Cardiac muscle cell (in vitro differentiated cells and primary cell): ENCODE measurements around the gene PIP4K2C. TPM values are rescaled to one million over a fixed set of nuclear protein-coding genes. Genes with fewer than 3 reads are reported as not detected.

Experiments used
- DNase-seq, 2 donors: peaks; one replicate each; pipeline versions ENCODE4 v3.0.0 to v3.0.0-alpha.2; 2010 to 2017; ENCODE audit warnings: low read depth in 1 of 2, low spot score in 1 of 2
- H3K27ac ChIP-seq: fragments of 200-600 bp; sonication (generic); 2 replicates; pipeline ENCODE4 v1.5.1; 2016
- H3K27me3 ChIP-seq: fragments of 200-600 bp; sonication (generic); 2 replicates; pipeline ENCODE4 v1.6.0; 2016; ENCODE audit warnings: control low read depth
- H3K36me3 ChIP-seq: fragments of 200-600 bp; sonication (generic); 2 replicates; pipeline ENCODE4 v1.5.1; 2016; ENCODE audit warnings: control low read depth
- H3K4me1 ChIP-seq: fragments of 200-600 bp; sonication (generic); 2 replicates; pipeline ENCODE4 v1.8.1; 2017; ENCODE audit warnings: low read depth, mild to moderate bottlenecking, mixed run types
- H3K4me3 ChIP-seq: fragments of 200-600 bp; sonication (generic); 2 replicates; pipeline ENCODE4 v1.5.1; 2016; ENCODE audit warnings: mild to moderate bottlenecking
- H3K9me3 ChIP-seq: fragments of 200-600 bp; sonication (generic); 2 replicates; pipeline ENCODE4 v1.5.1; 2017; ENCODE audit warnings: low read depth, mild to moderate bottlenecking, control low read depth
- polyA plus RNA-seq: library from polyadenylated mRNA; unstranded; fragments of >200 nt; fragmentation: Nextera tagmentation; extraction: Ambion mirVana; gene quantifications from 2 replicates; pipeline ENCODE4 v1.2.1, GENCODE V29; 2016
- total RNA-seq: library from RNA; depleted of rRNA; stranded (reverse); fragments of >200 nt; gene quantifications from 2 replicates; pipeline ENCODE4 v1.2.3, GENCODE V29; 2016
- TF ChIP-seq, protein P1 (sequence below): IDR thresholded peaks from 2 replicates; pipeline ENCODE4 v1.5.1; 2012; ENCODE audit warnings: low read depth, mild to moderate bottlenecking, low read length

Gene PIP4K2C
- total and polyA plus RNA-seq, 2 experiments from 2014 or later, result 15.1 to 25.5 TPM

DNA sequence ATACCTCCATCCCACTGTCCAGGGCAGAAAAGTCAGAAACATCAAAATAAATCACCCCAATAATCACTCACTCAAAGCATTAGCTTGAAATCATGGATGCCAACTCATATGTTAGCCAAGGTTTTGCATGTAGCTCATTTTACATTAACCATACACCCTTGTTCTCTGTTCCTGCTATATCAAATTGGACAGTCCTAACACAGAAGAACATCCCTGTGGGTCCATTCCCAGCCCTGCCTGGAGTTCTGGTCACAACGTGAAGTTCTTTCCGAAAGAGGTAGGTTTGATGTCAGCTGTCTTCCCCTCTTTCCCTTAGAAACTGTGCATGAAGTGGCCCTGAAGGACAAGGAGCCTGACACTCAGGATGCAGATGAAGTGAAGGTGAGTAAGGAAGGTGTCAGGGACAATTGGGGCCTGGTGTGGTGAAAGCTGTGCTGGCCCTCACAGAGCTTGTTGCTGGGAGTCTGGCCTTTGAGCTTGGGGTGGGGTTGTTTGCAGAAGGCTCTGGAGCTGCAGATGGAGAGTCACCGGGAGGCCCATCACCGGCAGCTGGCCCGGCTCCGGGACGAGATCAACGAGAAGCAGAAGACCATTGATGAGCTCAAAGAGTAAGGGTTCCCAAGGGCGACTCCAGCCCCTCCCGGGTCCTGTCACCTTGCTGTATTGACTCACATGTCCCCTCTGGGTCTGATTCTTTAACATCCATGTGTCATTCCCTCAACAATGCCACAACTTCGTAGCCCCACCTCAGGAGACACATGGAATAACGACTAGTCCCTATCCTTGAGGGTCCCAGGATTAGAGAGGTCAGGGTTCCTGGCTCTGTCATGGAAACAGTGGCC is 15.0 kb upstream of the PIP4K2C start:
- Histone ChIP-seq H3K36me3 (no peaks in the 10 kb centered on the region), H3K4me1 (no peaks in the 10 kb centered on the region), H3K4me3 (no peak overlapping the region), H3K9me3 (no peaks in the 10 kb centered on the region), H3K27ac (no peak overlapping the region), H3K27me3 (no peaks in the 10 kb centered on the region)
- DNase-seq, result no peak
- TF ChIP-seq, protein P1, sequence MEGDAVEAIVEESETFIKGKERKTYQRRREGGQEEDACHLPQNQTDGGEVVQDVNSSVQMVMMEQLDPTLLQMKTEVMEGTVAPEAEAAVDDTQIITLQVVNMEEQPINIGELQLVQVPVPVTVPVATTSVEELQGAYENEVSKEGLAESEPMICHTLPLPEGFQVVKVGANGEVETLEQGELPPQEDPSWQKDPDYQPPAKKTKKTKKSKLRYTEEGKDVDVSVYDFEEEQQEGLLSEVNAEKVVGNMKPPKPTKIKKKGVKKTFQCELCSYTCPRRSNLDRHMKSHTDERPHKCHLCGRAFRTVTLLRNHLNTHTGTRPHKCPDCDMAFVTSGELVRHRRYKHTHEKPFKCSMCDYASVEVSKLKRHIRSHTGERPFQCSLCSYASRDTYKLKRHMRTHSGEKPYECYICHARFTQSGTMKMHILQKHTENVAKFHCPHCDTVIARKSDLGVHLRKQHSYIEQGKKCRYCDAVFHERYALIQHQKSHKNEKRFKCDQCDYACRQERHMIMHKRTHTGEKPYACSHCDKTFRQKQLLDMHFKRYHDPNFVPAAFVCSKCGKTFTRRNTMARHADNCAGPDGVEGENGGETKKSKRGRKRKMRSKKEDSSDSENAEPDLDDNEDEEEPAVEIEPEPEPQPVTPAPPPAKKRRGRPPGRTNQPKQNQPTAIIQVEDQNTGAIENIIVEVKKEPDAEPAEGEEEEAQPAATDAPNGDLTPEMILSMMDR, result no peak

DNA sequence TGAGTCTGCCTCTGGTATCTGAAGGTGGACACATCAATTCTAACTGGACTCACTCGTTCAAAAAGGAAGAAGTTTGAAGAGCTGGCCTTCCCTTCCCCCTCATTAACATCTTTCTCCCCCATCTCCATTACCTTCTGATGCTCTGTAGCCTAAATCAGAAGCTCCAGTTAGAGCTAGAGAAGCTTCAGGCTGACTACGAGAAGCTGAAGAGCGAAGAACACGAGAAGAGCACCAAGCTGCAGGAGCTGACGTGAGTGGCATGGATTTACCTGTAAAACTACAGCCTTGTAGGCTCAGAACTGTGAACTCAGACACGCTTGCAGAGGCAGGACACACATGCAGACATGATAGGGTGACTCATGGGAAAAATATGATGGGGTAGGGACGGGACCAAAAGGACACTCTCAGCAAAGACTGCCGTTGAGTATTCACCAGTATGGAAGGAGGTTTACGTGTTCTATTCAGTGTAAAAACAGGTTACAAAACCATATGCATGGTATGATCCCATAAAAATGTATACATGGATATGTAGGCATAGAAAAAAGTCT is 14.3 kb upstream of the PIP4K2C start:
- TF ChIP-seq, protein P1, result no peak
- no peaks in the 10 kb centered on the region for H3K27me3 ChIP-seq
- H3K4me3 ChIP-seq, result no peak overlapping the region
- H3K27ac ChIP-seq, result no peak overlapping the region
- DNase-seq, result no peak
- H3K4me1 ChIP-seq, result no peaks in the 10 kb centered on the region
- H3K9me3 ChIP-seq, result no peaks in the 10 kb centered on the region
- no peaks in the 10 kb centered on the region for H3K36me3 ChIP-seq

DNA sequence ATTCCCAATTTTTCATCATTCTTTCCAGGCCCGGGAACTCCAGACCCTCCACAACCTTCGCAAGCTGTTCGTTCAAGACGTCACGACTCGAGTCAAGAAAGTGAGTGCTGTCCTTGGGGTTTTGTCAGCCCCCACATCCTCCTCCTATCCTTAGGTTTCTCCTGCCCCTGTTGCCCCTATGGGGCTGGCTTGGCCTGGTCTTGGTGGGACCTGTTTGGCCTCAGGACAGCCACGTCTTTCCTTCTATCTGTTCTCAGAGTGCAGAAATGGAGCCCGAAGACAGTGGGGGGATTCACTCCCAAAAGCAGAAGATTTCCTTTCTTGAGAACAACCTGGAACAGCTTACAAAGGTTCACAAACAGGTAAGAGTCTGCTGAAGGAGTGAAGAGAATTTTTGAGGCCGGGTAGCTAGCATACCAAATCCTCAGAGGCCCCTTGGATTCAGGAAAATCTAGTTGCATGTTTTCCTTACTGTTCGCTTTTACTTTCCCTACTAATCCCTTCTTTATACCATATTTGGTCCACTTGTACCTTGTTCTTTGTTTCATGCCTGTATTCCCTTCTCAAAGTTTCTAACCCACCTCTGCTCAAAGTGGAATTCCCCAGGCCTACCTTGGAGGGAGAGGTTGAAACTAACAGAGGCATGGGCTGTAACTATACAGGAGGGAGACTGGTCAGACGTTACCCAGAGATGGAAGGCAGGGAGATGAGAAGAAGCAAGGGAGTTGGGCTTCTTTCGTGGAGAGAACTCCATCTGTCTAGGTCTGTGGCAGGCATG is 12.8 kb upstream of the PIP4K2C start:
- no peaks in the 10 kb centered on the region for H3K36me3 ChIP-seq
- H3K4me3 ChIP-seq, result no peak overlapping the region
- TF ChIP-seq, protein P1, result no peak
- H3K9me3 ChIP-seq, result no peaks in the 10 kb centered on the region
- no peaks in the 10 kb centered on the region for H3K27me3 ChIP-seq
- no peak overlapping the region for H3K27ac ChIP-seq
- no peaks in the 10 kb centered on the region for H3K4me1 ChIP-seq
- no peak for DNase-seq

DNA sequence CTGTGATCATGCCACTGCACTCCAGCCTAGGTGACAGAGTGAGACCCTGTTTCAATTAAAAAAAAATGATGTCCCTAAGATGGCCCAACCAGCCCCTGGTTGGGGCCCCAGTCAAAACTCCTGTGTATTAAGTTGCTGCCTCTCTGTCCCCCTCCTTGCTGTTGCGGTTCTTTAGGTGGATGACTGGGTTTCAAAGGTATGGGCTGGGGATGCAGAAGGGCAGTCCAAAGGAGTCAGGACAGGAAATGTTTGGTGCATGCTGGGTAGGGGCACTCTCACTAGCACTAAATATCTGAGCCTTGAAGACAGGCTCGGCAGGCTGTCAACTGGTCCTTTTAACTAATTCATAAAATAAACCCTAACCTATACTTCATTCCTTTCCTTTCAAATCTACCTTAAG is 12.0 kb upstream of the PIP4K2C start:
- Histone ChIP-seq H3K9me3 (no peaks in the 10 kb centered on the region), H3K27ac (no peak overlapping the region), H3K4me1 (no peaks in the 10 kb centered on the region), H3K36me3 (no peaks in the 10 kb centered on the region), H3K4me3 (no peak overlapping the region), H3K27me3 (no peaks in the 10 kb centered on the region)
- TF ChIP-seq, protein P1, result no peak
- DNase-seq, result no peak

DNA sequence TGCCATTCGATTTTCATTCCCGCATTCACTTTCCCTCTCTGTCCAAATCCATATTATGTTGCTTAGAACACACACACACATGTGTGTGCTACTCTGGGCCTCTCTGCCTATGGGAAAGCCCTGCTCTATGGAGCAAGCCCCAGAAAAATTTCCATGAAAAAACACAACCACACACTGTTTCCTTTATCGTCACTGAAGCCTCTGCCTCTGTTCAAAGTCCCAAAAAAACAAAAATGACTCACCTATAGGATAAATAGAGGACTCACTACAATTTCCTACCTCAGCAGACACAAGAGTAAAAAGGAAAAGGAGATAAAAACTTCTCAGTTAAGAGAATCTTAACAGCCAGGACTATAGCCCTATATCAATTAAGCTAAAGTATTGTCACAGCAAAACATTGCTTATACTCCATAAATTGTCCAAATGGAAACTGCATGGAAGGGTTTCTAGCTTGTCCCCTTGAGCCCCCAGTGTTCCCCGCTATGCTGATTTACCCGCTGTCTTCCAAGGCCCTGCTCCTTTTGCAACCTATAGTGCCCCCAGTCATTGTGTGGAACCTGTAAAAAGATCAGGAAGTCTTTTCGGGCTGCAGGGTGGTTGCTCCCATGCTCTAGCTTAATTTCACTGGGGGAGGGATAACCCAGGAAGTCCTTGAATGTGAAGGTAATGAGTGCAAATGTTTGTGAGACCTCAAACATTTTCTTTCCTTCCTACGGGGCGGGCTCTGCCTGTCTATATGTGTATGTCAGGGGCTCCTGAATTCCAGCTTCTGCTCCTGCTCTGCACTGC is 11.1 kb upstream of the PIP4K2C start:
- Histone ChIP-seq H3K9me3 (no peaks in the 10 kb centered on the region), H3K4me1 (no peaks in the 10 kb centered on the region), H3K4me3 (no peak overlapping the region), H3K27ac (no peak overlapping the region), H3K27me3 (peaks cover 8% of the 10 kb centered on the region), H3K36me3 (no peaks in the 10 kb centered on the region)
- no peak for DNase-seq
- TF ChIP-seq, protein P1, result no peak
